ENCODE results near the gene C13orf46. TPM values are rescaled to one million over a fixed set of nuclear protein-coding genes. Genes with fewer than 3 reads are reported as not detected.

The C13orf46 gene
- total and polyA plus RNA-seq, 10 donors: 0.09 to 4.2 (median 1.2) TPM

DNA sequence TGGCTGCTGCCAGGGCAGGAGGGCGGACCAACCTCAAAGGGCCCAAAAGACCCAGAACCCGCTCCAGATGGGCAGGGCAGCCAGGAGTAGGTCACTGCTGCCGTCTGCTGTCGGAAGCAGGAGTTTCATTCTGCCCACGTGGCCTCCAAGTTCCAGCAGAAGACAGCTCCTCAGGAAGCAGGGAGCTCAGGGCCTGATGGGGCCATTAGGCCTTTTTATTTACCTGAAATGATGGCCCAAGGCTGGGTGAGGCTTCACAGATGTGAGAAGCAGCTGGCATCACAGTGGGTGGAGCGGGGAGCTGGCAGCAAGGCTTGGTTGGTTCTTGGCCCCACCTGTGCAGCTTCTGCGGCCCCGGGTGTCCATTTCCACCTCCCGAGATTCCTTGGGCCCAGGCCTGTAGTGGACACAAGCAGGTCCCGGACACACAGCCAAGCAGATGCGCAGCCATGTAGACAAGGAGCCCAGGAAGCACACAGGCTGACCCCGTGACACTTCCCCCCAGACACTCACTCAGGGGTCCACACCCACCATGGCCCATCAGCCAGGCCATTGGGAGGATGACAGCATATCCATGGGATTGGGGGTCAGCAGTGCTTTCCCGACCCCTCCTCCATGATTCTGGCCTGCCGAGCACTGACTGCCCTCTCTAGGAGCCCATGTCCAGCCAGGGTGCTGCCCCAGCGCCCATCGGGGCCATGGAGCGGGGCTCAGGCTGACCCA is 26.4 kb downstream of the C13orf46 start:
- DNase-seq: peak; percentile 67
- no peaks in the 10 kb centered on the region for H3K36me3 ChIP-seq
- WGBS, 5 donors: 51 to 79% (median 74%) methylated on average over 8 to 17 of the region's 17 CpGs
- H3K27me3 ChIP-seq (replicated peaks in 1 of 7): no peaks in the 10 kb centered on the region
- peaks cover 5 to 23% (median 14%) of the 10 kb centered on the region in 6 donors for H3K4me1 ChIP-seq
- TF ChIP-seq POLR2AphosphoS5 (IDR thresholded peaks at IDR 0.05) (no peak), POLR2A (IDR thresholded peaks at IDR 0.05) (no peak)
- TF ChIP-seq, protein P1, sequence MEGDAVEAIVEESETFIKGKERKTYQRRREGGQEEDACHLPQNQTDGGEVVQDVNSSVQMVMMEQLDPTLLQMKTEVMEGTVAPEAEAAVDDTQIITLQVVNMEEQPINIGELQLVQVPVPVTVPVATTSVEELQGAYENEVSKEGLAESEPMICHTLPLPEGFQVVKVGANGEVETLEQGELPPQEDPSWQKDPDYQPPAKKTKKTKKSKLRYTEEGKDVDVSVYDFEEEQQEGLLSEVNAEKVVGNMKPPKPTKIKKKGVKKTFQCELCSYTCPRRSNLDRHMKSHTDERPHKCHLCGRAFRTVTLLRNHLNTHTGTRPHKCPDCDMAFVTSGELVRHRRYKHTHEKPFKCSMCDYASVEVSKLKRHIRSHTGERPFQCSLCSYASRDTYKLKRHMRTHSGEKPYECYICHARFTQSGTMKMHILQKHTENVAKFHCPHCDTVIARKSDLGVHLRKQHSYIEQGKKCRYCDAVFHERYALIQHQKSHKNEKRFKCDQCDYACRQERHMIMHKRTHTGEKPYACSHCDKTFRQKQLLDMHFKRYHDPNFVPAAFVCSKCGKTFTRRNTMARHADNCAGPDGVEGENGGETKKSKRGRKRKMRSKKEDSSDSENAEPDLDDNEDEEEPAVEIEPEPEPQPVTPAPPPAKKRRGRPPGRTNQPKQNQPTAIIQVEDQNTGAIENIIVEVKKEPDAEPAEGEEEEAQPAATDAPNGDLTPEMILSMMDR (IDR thresholded peaks at IDR 0.05 in 8 of 11, conservative IDR thresholded peaks at IDR 0.05 in 3 of 11): peak in 7 of 11 experiments; percentile 13 to 45 (median 32)
- H3K27ac ChIP-seq: no peak overlapping the region
- no peak overlapping the region for H3K4me3 ChIP-seq
- intact Hi-C loops (cut with DNase I; ENCODE audit: low total_unique reads): no loop called here
- no peaks in the 10 kb centered on the region for H3K9me3 ChIP-seq

DNA sequence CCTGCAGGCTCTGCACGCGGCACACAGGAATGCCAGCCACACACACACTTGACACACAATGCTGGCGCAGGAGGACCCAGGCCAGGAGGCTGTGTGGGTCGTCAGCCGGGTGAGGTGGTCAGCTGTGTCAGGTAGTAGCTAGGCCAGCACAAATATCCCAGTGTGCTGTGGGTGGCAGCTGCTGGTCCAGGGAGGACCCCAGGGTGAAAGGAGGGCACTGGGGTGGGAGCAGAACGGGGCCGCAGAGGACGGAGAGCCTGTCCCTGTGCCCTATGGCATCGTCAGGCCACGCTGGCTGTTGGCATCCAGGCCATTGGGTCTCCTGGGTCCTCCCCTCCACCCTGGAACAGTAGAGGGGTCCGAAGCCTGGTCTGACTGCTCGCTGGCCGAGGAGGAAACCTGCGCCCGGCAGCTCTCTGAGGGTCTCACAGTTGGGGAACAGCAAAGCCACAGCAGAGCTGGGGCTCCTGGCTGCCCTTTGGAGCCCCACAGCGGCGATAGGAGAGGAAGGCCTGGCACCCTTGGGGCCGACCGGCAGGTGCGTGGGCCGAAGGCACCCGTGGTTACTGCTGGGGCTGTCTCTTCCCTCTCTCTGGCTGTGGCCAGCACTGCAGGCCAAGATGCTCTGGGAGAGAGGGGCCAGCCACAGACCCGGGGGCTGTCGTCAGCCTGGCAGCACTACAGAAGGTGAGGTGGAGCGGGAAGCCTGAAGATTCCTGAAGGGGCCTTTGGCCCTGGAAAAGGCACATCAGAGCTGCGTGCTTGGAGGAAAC is 27.3 kb downstream of the C13orf46 start:
- 72 to 89% (median 87%) methylated on average over 6 to 26 of the region's 26 CpGs for WGBS, 5 donors
- Histone ChIP-seq H3K27ac (no peak overlapping the region), H3K36me3 (no peaks in the 10 kb centered on the region), H3K9me3 (no peaks in the 10 kb centered on the region), H3K27me3 (replicated peaks in 1 of 7) (peaks cover 0 to 2% (median 0%) of the 10 kb centered on the region in 7 donors), H3K4me1 (peaks cover 5 to 17% (median 12%) of the 10 kb centered on the region in 6 donors), H3K4me3 (no peak overlapping the region)
- intact Hi-C loops (cut with DNase I; ENCODE audit: low total_unique reads): no loop called here
- DNase-seq: peak; percentile 61
- TF ChIP-seq POLR2AphosphoS5 (IDR thresholded peaks at IDR 0.05) (no peak), POLR2A (IDR thresholded peaks at IDR 0.05) (no peak)
- TF ChIP-seq, protein P1 (IDR thresholded peaks at IDR 0.05 in 8 of 11, conservative IDR thresholded peaks at IDR 0.05 in 3 of 11): no peak

DNA sequence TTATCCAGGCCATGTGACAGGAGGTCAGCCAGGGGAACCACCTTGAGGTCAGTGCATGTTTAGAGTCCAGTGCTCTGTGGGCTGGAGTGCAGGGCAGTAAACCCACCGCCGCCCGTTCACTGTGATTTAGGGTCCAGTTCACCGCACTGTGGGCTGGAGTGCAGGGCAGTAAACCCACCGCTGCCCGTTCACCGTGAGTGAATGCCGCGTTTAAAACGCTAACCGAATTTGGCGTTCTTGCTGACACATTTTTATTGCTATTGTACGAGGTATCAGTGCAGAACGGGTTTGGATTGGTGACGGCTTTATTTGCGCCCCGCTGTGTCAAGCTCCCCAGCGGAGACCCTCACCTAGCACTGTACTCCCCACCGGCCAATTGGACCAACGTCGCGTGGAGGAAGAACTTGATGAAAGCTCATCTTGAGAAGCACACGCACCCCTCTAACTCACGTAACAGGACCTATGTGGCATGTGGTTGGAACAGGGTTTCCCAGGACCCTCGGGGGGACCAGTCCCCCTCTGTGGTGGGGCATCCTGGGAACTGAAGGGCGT is 27.9 kb downstream of the C13orf46 start:
- Histone ChIP-seq H3K4me1 (peaks cover 3 to 10% (median 6%) of the 10 kb centered on the region in 6 donors), H3K4me3 (no peak overlapping the region), H3K27me3 (replicated peaks in 1 of 7) (peaks cover 0 to 4% (median 0%) of the 10 kb centered on the region in 7 donors), H3K9me3 (no peaks in the 10 kb centered on the region), H3K27ac (no peak overlapping the region), H3K36me3 (no peaks in the 10 kb centered on the region)
- DNase-seq: peak; percentile 47
- intact Hi-C loops (cut with DNase I; ENCODE audit: low total_unique reads): no loop called here
- 83 to 93% (median 93%) methylated on average over 24 to 26 of the region's 26 CpGs for WGBS, 5 donors
- TF ChIP-seq POLR2AphosphoS5 (IDR thresholded peaks at IDR 0.05): no peak
- TF ChIP-seq, protein P1 (IDR thresholded peaks at IDR 0.05 in 8 of 11, conservative IDR thresholded peaks at IDR 0.05 in 3 of 11): no peak
- no peak for TF ChIP-seq POLR2A (IDR thresholded peaks at IDR 0.05)
